ENCODE measurements around the gene CEP170B.

GRCh38 chr14:104874571-104875411 is 9.7 kb downstream of the CEP170B start:
- TF ChIP-seq CTCF (IDR thresholded peaks at IDR 0.05; ENCODE audit: low read depth, low read length, missing input control) (no peak), MAX (IDR thresholded peaks at IDR 0.05) (no peak), REST (IDR thresholded peaks at IDR 0.05) (no peak), TAF1 (conservative IDR thresholded peaks at IDR 0.05) (no peak), GABPA (IDR thresholded peaks at IDR 0.05 in 1 of 2, conservative IDR thresholded peaks at IDR 0.05 in 1 of 2) (no peak), YY1 (IDR thresholded peaks at IDR 0.05) (no peak)
